Hepatocyte (in vitro differentiated cells): ENCODE results near the gene RNF34.

ENCODE experiments used
- EZH2 ChIP-seq: fragments of 200-600 bp; sonication (generic); IDR thresholded peaks from 2 replicates; pipeline ENCODE4 v1.6.1; 2016; ENCODE audit warnings: antibody characterized with exemption, mild to moderate bottlenecking, borderline replicate concordance
- TF ChIP-seq, protein P1 (sequence below): fragments of 200-600 bp; sonication (generic); IDR thresholded peaks from 2 replicates; pipeline ENCODE4 v1.5.1; 2016; ENCODE audit warnings: antibody characterized with exemption, mild to moderate bottlenecking; ENCODE audit not compliant: poor library complexity

- TF ChIP-seq, protein P1, sequence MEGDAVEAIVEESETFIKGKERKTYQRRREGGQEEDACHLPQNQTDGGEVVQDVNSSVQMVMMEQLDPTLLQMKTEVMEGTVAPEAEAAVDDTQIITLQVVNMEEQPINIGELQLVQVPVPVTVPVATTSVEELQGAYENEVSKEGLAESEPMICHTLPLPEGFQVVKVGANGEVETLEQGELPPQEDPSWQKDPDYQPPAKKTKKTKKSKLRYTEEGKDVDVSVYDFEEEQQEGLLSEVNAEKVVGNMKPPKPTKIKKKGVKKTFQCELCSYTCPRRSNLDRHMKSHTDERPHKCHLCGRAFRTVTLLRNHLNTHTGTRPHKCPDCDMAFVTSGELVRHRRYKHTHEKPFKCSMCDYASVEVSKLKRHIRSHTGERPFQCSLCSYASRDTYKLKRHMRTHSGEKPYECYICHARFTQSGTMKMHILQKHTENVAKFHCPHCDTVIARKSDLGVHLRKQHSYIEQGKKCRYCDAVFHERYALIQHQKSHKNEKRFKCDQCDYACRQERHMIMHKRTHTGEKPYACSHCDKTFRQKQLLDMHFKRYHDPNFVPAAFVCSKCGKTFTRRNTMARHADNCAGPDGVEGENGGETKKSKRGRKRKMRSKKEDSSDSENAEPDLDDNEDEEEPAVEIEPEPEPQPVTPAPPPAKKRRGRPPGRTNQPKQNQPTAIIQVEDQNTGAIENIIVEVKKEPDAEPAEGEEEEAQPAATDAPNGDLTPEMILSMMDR: no peak
- TF ChIP-seq EZH2: no peak
Measured at GRCh38 chr12:121378736-121379135, 21.2 kb upstream of the RNF34 start.
